KOPT-K1 (cell line): ENCODE data around the gene SREBF1.
"Not testable (repeated sequence)": the region's sequence is repeated elsewhere in the genome, so short reads cannot be mapped to it uniquely, and the experiment has no call there.

Experiments used
- H3K27ac ChIP-seq: fragments of 200-600 bp; sonication (generic); 2 replicates; pipeline ENCODE4 v1.5.1; 2016; ENCODE audit warnings: antibody characterized with exemption, mild to moderate bottlenecking, low read depth, low read length; ENCODE audit not compliant: poor library complexity, severe bottlenecking
- H3K36me3 ChIP-seq: fragments of 200-600 bp; sonication (generic); 2 replicates; pipeline ENCODE4 v1.5.1; 2017; ENCODE audit warnings: antibody characterized with exemption, mild to moderate bottlenecking, low read length, moderate library complexity; ENCODE audit not compliant: insufficient read depth
- H3K9me3 ChIP-seq: fragments of 200-600 bp; sonication (generic); 2 replicates; pipeline ENCODE4 v1.5.1; 2017; ENCODE audit warnings: antibody characterized with exemption, low read length, mild to moderate bottlenecking; ENCODE audit not compliant: insufficient read depth, poor library complexity, severe bottlenecking

The SREBF1 gene

DNA sequence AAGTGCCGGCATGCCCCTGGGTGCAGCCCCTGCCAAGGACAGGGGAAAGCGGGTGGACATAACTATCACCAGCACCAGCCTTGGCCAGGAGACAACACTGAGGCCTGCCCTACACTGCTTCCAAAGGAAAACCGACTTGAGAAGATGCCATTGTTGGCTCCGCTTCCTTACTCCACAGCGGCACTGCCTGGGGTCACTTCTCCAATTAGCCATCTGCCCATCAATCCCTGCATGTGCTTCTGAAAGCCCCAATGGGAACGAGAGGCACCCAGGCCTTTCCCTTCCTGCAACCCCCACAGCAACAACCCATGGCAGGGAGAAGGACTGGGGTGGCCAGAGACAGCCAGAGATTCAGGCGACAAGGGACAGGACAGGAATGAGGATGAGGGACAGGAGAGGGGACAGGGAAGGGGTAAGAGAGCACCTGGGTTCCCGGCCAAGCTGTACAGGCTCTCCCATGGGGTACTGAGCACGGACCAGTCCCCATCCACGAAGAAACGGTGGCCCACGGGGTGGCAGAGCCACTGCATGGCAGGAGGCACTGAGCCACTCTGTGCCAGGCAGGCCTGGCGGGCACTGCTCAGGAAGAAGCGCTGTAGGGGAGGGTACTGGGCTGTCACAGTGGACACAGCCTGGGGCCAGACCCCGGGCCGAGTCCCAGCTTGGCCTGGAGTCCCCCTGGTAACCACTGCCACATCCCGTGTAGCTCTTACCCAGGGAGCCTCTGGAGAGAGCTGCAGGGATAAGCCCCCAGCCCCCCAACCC lies 21.2 kb downstream of the SREBF1 start:
- Histone ChIP-seq H3K36me3 (peaks cover 99% of the 10 kb centered on the region), H3K27ac (no peak overlapping the region), H3K9me3 (no peaks in the 10 kb centered on the region)

DNA sequence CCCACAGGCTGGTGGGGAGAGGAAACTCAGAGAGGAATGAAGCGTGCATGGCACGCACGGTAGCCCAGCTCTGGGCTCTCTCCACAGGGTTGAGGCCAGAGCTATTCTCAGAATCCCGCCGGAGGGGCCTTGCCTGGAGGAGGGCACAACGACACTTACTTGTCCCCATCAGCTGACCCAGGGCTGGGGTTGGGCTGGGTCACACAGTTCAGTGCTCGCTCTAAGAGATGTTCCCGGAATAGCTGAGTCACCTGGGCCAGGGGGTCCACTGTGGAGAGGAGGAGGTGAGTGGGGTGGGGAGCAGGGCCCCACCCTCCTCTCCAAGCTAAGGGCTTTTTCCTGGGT lies 21.8 kb downstream of the SREBF1 start:
- H3K27ac ChIP-seq = no peak overlapping the region
- H3K36me3 ChIP-seq = peaks cover 99% of the 10 kb centered on the region
- no peaks in the 10 kb centered on the region for H3K9me3 ChIP-seq

DNA sequence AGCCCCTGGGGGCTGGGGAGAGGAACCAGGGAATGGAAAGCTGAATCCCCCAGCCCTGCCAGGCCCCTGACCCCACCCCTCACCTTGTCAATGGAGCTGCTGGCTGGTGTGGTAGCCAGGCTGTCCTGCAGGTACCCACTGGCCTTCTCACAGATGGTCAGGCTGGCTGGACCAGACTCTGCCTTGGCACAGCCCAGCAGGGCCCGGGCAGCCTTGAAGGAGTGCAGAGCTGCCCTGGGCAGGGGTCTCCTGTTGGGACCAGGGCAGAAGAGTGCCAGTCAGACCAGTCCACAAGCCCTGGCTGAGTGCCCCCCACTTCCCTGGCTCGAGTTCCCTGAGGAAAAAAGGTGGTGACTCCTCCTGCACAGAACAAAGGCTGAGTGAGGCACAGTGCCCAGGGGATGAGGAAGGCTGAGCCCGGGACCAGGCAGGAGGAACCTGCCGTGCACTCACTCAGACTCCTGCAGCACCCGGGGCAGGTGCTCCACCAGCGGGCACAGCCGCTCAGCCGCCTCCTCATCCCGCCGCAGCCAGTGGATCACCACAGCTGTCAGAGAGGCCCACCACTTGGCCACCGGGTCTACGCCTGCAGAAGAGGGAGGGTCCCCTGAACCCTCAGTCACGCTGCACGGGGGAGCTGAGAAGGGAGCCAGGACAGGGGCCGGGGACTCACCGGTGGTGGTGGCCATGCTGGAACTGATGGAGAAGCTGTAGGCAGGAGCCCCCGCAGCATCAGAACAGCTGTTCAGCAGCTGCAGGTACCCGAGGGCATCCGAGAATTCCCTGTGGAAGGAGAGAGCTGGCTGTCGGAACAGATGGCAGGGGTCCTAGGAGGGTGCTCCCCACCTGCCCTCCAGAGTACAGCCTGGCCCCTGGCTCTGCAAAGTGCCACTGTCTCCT lies 22.4 kb downstream of the SREBF1 start:
- Histone ChIP-seq H3K36me3 (peaks cover 96% of the 10 kb centered on the region), H3K9me3 (no peaks in the 10 kb centered on the region), H3K27ac (no peak overlapping the region)

DNA sequence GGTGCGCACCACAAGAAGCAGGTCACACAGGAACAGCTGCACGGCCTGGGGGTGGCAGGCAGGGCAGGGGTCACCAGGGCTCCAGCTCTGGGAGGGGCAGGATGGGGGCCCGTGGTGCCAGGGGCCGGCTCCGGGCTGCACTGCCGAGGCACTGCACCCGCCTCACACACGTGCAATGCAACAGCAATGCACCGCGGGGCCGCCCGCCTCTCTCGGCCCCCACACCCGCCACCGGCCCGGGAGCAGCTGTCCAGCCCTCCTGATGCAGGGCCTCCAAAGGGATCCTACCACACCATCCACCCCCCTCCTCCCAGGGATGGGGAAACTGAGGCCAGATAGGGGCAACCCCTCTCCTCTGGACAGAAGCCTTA lies 23.1 kb downstream of the SREBF1 start:
- Histone ChIP-seq H3K9me3 (no peaks in the 10 kb centered on the region), H3K36me3 (peaks cover 90% of the 10 kb centered on the region), H3K27ac (no peak overlapping the region)

DNA sequence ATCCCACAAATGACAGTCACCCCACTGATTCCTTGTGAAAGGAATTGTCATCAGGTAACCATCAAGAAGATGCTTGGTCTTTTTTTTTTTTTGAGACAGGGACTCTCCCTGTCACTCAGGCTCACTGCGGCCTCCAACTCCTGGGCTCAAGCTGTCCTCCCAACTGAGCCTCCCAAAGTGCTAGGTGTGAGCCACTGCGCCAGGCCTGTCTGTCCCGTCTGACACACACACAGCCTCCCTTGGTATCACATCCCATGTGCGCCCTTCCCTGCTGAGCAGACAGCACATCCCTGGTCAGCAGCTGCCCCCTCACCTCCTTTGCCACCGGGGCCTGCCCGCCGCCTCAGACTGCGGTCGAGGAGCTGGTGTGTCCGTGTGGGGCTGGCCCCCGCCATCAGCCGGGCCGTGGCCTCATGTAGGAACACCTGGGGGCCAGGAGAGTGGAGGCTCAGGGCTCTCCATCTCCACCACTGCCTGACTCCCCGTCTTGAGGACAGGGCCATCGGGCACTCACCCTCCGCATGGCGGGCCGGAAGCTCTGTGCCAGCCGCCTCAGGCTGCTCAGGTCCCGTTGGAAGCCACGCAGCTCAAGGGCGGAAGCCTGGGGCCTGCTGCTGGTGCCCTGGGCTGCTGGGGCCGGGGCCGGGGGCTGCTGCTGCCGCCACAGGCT lies 23.6 kb downstream of the SREBF1 start:
- Histone ChIP-seq H3K9me3 (no peaks in the 10 kb centered on the region), H3K36me3 (peaks cover 88% of the 10 kb centered on the region), H3K27ac (no peak overlapping the region)

DNA sequence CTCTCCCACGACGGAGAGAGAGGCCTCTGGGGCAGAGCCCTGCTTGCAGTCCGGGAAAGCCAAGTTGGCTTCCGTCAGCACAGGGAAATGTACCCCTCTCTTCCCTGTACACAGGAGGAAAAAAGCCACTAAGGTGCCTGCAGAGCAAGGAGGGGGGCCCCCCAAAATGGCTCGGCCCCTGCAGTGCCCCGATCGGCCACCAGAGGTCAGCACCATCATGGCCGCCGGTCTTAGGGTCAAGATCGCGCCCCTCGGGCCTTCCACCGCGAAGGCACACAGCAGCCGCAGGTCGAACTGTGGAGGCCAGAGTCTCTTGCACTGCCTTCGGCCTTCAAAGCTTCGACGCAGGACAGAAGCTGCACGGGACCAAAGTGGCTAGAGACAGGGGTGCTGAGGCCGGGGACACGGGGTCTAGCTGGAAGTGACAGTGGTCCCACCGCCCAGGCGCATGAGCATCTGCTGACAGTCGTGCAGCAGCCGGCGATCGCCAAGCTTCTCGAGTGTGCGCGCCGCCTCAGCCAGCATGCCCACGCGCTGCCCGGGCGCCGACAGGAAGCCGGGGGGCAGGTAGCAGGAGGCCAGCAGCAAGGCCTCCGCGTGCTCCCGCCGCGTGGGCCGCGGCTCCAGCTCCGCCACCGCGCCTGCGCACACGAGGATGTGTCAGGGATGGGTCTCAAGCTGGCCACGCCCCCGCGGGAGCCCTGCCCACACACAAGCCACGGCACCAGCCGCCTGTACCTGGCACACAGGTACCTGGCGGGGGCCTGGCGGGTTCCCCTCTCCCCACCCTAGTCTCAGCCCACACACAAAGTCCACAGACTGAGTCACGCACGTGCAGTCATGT lies 24.4 kb downstream of the SREBF1 start:
- H3K9me3 ChIP-seq = no peaks in the 10 kb centered on the region
- peaks cover 85% of the 10 kb centered on the region for H3K36me3 ChIP-seq
- no peak overlapping the region for H3K27ac ChIP-seq

DNA sequence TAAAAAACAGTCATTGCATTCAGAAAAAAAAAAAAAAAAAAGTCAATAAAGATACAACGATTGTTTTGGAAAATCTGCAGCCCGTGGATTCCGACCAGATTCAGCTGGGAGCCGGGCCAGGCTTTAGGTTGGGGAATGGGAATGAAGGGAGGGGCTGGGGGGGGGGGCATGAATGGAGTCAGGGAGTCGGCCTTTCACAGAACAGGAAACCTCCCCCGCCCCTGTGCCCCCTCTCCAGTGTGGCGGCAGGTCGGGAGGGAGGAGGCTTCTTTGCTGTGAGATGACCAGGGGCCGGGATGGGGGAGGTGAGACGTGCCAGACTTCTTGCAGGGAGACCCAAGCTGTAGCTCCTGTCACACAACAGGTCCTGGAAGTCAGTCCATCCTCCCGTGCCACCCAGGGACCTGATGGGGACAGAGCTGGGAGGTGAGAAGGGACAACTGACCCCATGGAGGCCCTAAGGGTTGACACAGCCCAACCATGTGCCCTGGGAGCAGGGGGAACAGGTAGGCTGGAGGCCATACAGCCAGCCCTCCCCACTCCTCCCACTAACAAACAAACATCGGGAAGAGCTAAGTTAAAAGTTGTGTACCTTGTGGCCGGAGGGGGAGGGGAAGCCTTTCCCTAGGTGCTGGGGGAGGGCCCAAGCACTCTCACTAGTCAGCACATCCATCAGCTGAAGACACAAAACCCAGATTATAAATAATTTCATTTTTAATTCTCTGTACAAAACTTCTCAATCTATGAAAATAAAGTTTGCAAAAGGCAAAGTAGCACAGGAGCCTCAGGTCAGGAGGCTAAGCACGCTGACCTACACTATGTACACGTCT lies 25.2 kb downstream of the SREBF1 start:
- peaks cover 82% of the 10 kb centered on the region for H3K36me3 ChIP-seq
- no peaks in the 10 kb centered on the region for H3K9me3 ChIP-seq
- H3K27ac ChIP-seq = no peak overlapping the region

DNA sequence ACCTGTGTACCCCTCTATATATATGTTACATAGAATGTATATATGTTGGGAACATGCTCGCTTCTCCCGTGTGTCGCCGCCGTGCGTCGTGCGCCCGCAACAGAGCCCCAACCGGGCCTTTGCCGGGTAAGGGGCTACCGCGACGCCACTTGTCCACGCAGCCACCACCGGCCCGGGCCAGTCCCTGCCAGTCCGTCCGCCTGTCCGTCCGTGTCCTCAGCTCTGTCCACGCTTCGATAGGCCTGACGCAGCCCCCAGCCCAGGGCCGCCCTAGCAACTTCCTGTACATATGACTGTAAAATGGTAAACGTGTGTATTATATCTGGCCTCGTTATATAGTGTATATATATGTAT lies 25.9 kb downstream of the SREBF1 start:
- H3K27ac ChIP-seq = no peak overlapping the region
- H3K9me3 ChIP-seq = no peaks in the 10 kb centered on the region
- peaks cover 83% of the 10 kb centered on the region for H3K36me3 ChIP-seq

DNA sequence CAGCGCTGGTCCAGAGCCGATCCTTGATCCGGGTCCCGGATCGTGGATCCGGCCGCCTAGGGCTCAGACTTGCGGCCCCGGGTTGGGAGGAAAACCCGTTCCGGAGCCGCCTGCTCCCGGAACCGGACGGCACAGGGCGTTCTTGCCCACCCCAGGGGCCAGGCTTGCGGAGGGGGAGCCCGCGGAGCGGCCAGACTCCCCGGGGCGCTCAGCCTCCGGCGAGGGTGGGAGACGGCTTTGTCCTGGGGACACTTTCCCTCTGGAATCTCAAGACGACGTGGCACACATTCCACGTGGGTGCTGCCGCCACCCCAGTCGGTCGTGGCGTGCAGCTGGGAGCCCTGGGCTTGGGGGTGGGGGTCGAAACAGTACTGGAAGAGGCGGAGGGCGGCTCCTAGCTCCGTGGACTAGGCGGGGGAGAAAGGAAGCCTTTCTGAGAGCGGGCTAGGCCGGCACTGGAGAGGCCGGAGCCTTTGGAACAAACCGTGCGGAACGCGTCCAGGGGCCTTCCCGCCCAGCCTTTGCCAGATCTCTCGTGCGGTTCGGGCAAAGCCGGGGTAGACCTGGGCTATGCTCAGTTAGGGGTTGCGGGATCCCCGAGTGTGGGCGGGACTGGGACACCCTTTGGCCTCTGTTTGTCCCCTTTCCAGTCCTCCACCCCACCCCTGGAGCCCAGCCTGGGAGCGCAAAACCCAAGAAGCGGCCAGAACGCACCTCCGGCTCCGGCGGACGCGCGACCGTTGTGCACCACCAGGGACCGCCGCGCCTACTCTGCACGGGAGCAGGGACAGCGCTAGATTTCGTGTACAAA lies 26.5 kb downstream of the SREBF1 start:
- H3K27ac ChIP-seq = no peak overlapping the region
- H3K9me3 ChIP-seq = no peaks in the 10 kb centered on the region
- peaks cover 83% of the 10 kb centered on the region for H3K36me3 ChIP-seq

DNA sequence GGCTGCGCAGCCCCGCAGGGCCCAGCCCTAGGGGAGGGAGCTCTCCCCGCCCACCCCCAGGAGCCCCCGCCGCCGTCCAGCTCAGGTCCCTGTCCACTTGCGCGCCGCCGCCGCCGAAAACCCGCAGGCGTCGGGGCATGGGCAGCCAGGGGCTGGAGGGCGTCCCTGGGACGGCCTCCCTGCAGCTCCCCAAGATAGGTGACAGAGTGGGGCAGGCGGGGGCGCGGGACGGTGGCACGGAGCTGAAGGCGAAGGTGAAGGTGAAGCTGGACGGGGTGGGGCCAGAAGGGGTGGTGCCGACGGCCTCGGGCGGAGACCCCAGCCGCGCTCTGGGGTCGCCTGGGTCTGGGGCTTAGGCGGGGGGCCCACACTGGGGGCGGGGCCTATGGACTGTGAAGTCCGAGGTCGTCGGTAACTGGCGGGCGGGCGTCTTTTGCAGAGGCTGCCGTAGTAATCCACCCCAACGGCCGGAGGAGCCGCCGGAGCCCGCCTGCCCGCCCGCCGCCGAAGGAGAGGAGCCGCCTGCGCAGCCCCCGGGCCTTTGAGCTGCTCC lies 27.2 kb downstream of the SREBF1 start:
- Histone ChIP-seq H3K9me3 (no peaks in the 10 kb centered on the region), H3K27ac (no peak overlapping the region), H3K36me3 (peaks cover 79% of the 10 kb centered on the region)

DNA sequence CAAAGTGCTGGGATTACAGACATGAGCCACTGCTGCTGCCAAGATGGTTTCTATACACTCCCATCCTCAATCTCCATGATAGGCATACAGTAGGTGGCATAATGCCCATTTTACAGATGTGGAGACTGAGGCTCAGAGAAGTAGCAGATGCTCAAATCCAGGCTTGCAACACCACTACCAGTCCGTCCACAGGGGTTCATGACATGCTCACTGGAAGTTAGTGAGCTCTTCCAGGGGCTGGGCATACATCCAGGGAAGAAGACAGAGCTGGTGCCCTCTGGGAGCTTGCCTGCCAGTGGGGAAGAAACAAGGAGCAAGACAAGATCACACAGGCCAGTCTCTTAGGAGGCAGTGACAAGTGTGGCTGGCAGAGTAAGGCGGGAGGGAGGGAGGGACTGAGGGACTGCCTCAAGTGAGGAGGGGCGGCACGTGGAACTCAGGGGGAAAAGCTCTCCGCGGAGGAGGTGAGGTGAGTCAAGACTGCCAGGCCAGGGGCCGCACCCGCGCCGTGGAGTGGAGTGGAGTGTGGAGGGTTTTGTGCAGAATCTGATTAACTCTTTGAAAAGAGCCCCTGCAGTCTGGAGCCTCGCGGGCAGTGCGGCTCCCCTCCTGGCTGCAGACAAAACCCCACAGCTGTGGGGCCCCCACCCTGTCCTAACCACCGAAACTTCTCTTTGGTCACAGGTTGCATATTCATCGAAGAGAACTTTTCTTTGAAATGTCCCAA lies 27.9 kb downstream of the SREBF1 start:
- no peak overlapping the region for H3K27ac ChIP-seq
- H3K36me3 ChIP-seq = peaks cover 78% of the 10 kb centered on the region
- H3K9me3 ChIP-seq = no peaks in the 10 kb centered on the region

DNA sequence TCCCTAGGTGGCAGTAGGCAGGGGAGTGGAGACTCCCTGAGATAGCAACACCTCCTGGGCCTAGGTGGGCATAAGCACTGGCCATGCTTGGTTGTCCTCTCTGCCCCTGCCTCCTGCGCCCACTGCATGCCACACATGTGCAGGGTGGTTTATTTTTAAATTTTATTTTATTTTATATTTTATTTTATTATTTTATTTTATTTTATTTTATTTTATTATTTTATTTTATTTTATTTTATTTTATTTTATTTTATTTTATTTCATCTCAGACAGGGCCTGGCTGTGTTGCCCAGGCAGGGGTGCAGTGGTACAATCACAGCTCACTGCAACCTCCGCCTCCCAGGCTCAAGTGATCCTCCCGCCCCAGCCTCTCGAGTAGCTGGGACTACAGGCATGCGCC lies 28.6 kb downstream of the SREBF1 start:
- not testable (repeated sequence) for H3K9me3 ChIP-seq, H3K27ac ChIP-seq

DNA sequence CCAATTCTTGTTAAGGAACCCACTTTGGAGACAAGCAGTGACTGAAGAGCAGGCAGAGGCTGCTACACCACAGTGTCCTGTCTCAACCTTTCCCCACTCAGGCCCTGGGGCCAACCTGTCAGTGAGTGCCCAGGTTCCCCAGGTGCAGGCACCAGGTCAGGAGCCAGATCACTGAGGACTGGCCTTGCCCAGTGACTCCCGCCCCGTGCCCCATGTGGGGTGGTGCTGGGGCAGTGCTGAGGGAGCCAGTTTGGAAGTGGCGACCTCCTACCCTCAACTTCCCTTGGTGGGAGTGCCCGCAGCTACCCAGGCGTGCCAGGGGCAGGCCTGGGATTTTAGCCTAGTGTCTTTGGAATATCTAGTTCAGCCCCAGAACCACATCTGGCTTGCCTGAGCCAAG lies 29.3 kb downstream of the SREBF1 start:
- Histone ChIP-seq H3K9me3 (no peaks in the 10 kb centered on the region), H3K36me3 (peaks cover 71% of the 10 kb centered on the region), H3K27ac (no peak overlapping the region)

More for the DNA sequence above, 28.6 kb downstream of the SREBF1 start:
- H3K36me3 ChIP-seq = peaks cover 77% of the 10 kb centered on the region
